Gastrocnemius medialis (tissue), 4 donors: Measurements from ENCODE around the gene CAMTA1. TPM values are rescaled to one million over a fixed set of nuclear protein-coding genes. Genes with fewer than 3 reads are reported as not detected.

Source experiments
- ATAC-seq, 2 donors: fragments of 150-250 bp; one replicate each; pipeline ENCODE4 v1.9.1; 2016
- DNase-seq, 2 donors: peaks; one replicate each; pipeline ENCODE4 v3.0.0-alpha.2; 2019
- H3K27ac ChIP-seq, 4 donors: fragments of 200-600 bp; sonication (generic); 1 replicate in 1 of 4; 2 replicates in 3 of 4; pipeline ENCODE4 v1.5.1; 2016 to 2018; ENCODE audit warnings: mild to moderate bottlenecking in 2 of 4, moderate library complexity in 1 of 4
- H3K27me3 ChIP-seq, 3 donors: fragments of 200-600 bp; sonication (generic) in 2 of 3; 1 replicate in 1 of 3; 2 replicates in 2 of 3; pipeline versions ENCODE4 v1.5.1 to v1.6.0; 2016 to 2019; ENCODE audit warnings: mild to moderate bottlenecking in 1 of 3, moderate library complexity in 1 of 3
- H3K36me3 ChIP-seq, 2 donors: fragments of 200-600 bp; sonication (generic) in 1 of 2; one replicate each; pipeline ENCODE4 v1.5.1; 2017 to 2018
- H3K4me1 ChIP-seq, 2 donors: fragments of 200-600 bp; sonication (generic) in 1 of 2; one replicate each; pipeline ENCODE4 v1.5.1; 2016 to 2017; ENCODE audit warnings: mild to moderate bottlenecking in 2 of 2
- H3K4me3 ChIP-seq, 4 donors: fragments of 200-600 bp; sonication (generic) in 3 of 4; 1 replicate in 1 of 4; 2 replicates in 3 of 4; pipeline ENCODE4 v1.5.1; 2016 to 2019; ENCODE audit warnings: mild to moderate bottlenecking in 2 of 4
- H3K9me3 ChIP-seq, 3 donors: fragments of 200-600 bp; sonication (generic) in 2 of 3; 1 replicate in 1 of 3; 2 replicates in 2 of 3; pipeline ENCODE4 v1.5.1; 2016 to 2019
- CTCF ChIP-seq, 5 experiments: fragments of 450-650 bp in 3 of 5; fragments of 200-600 bp in 2 of 5; sonication (generic) in 2 of 5; IDR thresholded peaks in 4 of 5; conservative IDR thresholded peaks in 1 of 5; 1 replicate in 4 of 5; 2 replicates in 1 of 5; pipeline ENCODE4 v1.5.1; 2016 to 2019; ENCODE audit warnings: antibody characterized with exemption in 5 of 5, mild to moderate bottlenecking in 3 of 5, moderate library complexity in 3 of 5
- POLR2A ChIP-seq, 2 donors: fragments of 450-650 bp; IDR thresholded peaks; one replicate each; pipeline ENCODE4 v1.6.1; 2017; ENCODE audit warnings: antibody characterized with exemption in 2 of 2, mild to moderate bottlenecking in 2 of 2, moderate library complexity in 2 of 2
- in situ Hi-C, 4 donors: fragments of 200-750 bp; cut with MboI; loops; one replicate each; pipeline versions ENCODE4 v1.15.0 to v1.8.0; 2017; ENCODE audit warnings: low sequenced_read_pairs in 4 of 4
- intact Hi-C: fragments of 100-400 bp; cut with DNase I; formaldehyde crosslinking; loops from one replicate; pipeline ENCODE4 v1.15.1; 2023; ENCODE audit warnings: low total_unique reads
- total RNA-seq, 4 donors: library from RNA; depleted of rRNA; stranded (reverse); fragments of >200 nt; gene quantifications; one replicate each; pipeline versions ENCODE4 v1.1.0 to v1.2.3, GENCODE V29; 2016

CAMTA1 gene
- total RNA-seq, 4 donors from 2014 or later: 60.5 to 113 (median 70.4) TPM

- H3K27me3 ChIP-seq: no peaks in the 10 kb centered on the region
- ATAC-seq: no peak
- intact Hi-C loops (no loop called here), in situ Hi-C loops (no loop called here)
- no peak for TF ChIP-seq POLR2A (IDR thresholded peaks at IDR 0.05)
- no peak for TF ChIP-seq CTCF (IDR thresholded peaks at IDR 0.05 in 4 of 5, conservative IDR thresholded peaks at IDR 0.05 in 1 of 5)
- H3K27ac ChIP-seq: no peak overlapping the region
- H3K9me3 ChIP-seq: no peaks in the 10 kb centered on the region
- no peaks in the 10 kb centered on the region for H3K4me1 ChIP-seq
- DNase-seq: no peak
- no peaks in the 10 kb centered on the region for H3K36me3 ChIP-seq
- no peak overlapping the region for H3K4me3 ChIP-seq
Observed at GRCh38 chr1:7440154-7440553, 654.9 kb downstream of the CAMTA1 start.

- Histone ChIP-seq H3K27me3 (no peaks in the 10 kb centered on the region), H3K4me3 (no peak overlapping the region), H3K27ac (no peak overlapping the region), H3K36me3 (no peaks in the 10 kb centered on the region), H3K9me3 (no peaks in the 10 kb centered on the region), H3K4me1 (no peaks in the 10 kb centered on the region)
- intact Hi-C loops: no loop called here
- in situ Hi-C loops: no loop called here
- DNase-seq (no peak), ATAC-seq (no peak)
- TF ChIP-seq POLR2A (IDR thresholded peaks at IDR 0.05): no peak
- TF ChIP-seq CTCF (IDR thresholded peaks at IDR 0.05 in 4 of 5, conservative IDR thresholded peaks at IDR 0.05 in 1 of 5): no peak
Observed at GRCh38 chr1:7441143-7441841, 656.0 kb downstream of the CAMTA1 start.

- no peaks in the 10 kb centered on the region for H3K36me3 ChIP-seq
- no peak overlapping the region for H3K4me3 ChIP-seq
- no peak overlapping the region for H3K27ac ChIP-seq
- no peaks in the 10 kb centered on the region for H3K4me1 ChIP-seq
- intact Hi-C loops (no loop called here), in situ Hi-C loops (no loop called here)
- H3K27me3 ChIP-seq: no peaks in the 10 kb centered on the region
- ATAC-seq (no peak), DNase-seq (no peak)
- no peaks in the 10 kb centered on the region for H3K9me3 ChIP-seq
- TF ChIP-seq POLR2A (IDR thresholded peaks at IDR 0.05) (no peak), CTCF (IDR thresholded peaks at IDR 0.05 in 4 of 5, conservative IDR thresholded peaks at IDR 0.05 in 1 of 5) (no peak)
Observed at GRCh38 chr1:7442036-7442435, 656.8 kb downstream of the CAMTA1 start.

- H3K9me3 ChIP-seq: no peaks in the 10 kb centered on the region
- no peaks in the 10 kb centered on the region for H3K4me1 ChIP-seq
- H3K27ac ChIP-seq: no peak overlapping the region
- in situ Hi-C loops (no loop called here), intact Hi-C loops (no loop called here)
- ATAC-seq: no peak
- H3K36me3 ChIP-seq: no peaks in the 10 kb centered on the region
- no peaks in the 10 kb centered on the region for H3K27me3 ChIP-seq
- no peak overlapping the region for H3K4me3 ChIP-seq
- TF ChIP-seq POLR2A (IDR thresholded peaks at IDR 0.05): no peak
- no peak for TF ChIP-seq CTCF (IDR thresholded peaks at IDR 0.05 in 4 of 5, conservative IDR thresholded peaks at IDR 0.05 in 1 of 5)
- DNase-seq: no peak
Observed at GRCh38 chr1:7442918-7443317, 657.7 kb downstream of the CAMTA1 start.

GRCh38 chr1:7444363-7444762 lies 659.1 kb downstream of the CAMTA1 start:
- no peak for TF ChIP-seq CTCF (IDR thresholded peaks at IDR 0.05 in 4 of 5, conservative IDR thresholded peaks at IDR 0.05 in 1 of 5)
- TF ChIP-seq POLR2A (IDR thresholded peaks at IDR 0.05): no peak
- Histone ChIP-seq H3K4me1 (no peaks in the 10 kb centered on the region), H3K4me3 (no peak overlapping the region), H3K36me3 (no peaks in the 10 kb centered on the region), H3K27me3 (no peaks in the 10 kb centered on the region), H3K27ac (no peak overlapping the region), H3K9me3 (no peaks in the 10 kb centered on the region)
- ATAC-seq (no peak), DNase-seq (no peak)
- in situ Hi-C loops (no loop called here), intact Hi-C loops (no loop called here)
